Transverse colon (tissue), 3 donors: ENCODE measurements around the gene TMEM273.

Experiments
- EP300 ChIP-seq: sonication (generic); formaldehyde crosslinking; IDR thresholded peaks from one replicate; pipeline ENCODE4 v1.6.1; 2017; ENCODE audit warnings: antibody characterized with exemption, low read depth
- POLR2A ChIP-seq: fragments of 450-650 bp; IDR thresholded peaks from one replicate; pipeline ENCODE4 v1.6.1; 2016; ENCODE audit warnings: antibody characterized with exemption, mild to moderate bottlenecking, moderate library complexity
- TF ChIP-seq, protein P1 (sequence below), 5 experiments: fragments of 200-600 bp in 3 of 5; fragments of 450-650 bp in 2 of 5; sonication (generic) in 3 of 5; IDR thresholded peaks; 1 replicate in 2 of 5; 2 replicates in 3 of 5; pipeline ENCODE4 v1.5.1; 2016 to 2017; ENCODE audit warnings: antibody characterized with exemption in 5 of 5, inconsistent platforms in 3 of 5, mild to moderate bottlenecking in 2 of 5, moderate library complexity in 1 of 5

DNA sequence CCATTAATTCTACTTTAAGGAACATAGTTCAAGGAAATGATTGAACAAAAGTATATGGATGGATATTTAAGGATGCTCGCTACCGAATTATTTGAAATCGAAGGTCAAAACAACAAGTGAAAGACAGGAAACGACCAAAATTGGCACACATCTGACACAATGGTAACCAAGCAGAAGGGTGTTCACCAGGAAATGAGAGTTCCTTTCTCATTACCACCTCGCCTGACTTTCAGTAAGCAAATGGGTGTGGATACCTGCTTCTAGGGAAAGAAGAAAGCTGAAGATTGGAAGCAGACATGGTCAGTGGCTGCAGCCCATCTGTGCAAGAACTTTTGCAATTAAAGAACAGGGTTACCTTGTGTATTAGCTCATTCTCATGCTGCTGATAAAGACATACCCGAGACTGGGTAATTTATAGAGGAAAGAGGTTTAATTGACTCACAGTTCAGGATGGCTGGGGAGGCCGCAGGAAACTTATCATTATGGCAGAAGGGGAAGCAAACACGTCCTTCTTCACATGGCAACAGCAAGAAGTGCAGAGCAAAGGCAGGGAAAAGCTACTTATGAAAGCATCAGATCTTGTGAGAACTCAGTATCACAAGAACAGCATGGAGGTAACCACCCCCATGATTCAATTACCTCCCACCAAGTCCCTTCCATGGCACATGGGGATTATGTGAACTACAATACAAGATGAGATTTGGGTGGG is 6.2 kb upstream of the TMEM273 start:
- TF ChIP-seq, protein P1, sequence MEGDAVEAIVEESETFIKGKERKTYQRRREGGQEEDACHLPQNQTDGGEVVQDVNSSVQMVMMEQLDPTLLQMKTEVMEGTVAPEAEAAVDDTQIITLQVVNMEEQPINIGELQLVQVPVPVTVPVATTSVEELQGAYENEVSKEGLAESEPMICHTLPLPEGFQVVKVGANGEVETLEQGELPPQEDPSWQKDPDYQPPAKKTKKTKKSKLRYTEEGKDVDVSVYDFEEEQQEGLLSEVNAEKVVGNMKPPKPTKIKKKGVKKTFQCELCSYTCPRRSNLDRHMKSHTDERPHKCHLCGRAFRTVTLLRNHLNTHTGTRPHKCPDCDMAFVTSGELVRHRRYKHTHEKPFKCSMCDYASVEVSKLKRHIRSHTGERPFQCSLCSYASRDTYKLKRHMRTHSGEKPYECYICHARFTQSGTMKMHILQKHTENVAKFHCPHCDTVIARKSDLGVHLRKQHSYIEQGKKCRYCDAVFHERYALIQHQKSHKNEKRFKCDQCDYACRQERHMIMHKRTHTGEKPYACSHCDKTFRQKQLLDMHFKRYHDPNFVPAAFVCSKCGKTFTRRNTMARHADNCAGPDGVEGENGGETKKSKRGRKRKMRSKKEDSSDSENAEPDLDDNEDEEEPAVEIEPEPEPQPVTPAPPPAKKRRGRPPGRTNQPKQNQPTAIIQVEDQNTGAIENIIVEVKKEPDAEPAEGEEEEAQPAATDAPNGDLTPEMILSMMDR (IDR thresholded peaks at IDR 0.05) = no peak
- TF ChIP-seq POLR2A (no peak), EP300 (no peak)
